ENCODE results near the gene SNX33. TPM values are rescaled to one million over a fixed set of nuclear protein-coding genes. Genes with fewer than 3 reads are reported as not detected.

Gene SNX33
- total and polyA plus RNA-seq, 2 of the 13 experiments (the other 11 are each of a cell fraction or from before 2014, with no cell fraction given), result 11.0 to 11.6 TPM

GRCh38 chr15:75656813-75657212 lies 9.1 kb downstream of the SNX33 start:
- Histone ChIP-seq H3K36me3 (replicated peaks in 1 of 2; ENCODE audit: control insufficient read depth in 1 of 2, insufficient read depth in 2 of 2, low read length in 2 of 2) (peaks cover 13 to 30% of the 10 kb centered on the region in 2 experiments; a peak in 4 of 5 replicates), H2AFZ (ENCODE audit: low read length) (no peak overlapping the region), H3K79me2 (ENCODE audit: insufficient read depth, low read length) (peaks cover 41% of the 10 kb centered on the region), H3K9me3 (ENCODE audit: low read length) (no peaks in the 10 kb centered on the region), H3K4me1 (ENCODE audit: insufficient read depth, low read length) (peaks cover 58% of the 10 kb centered on the region), H3K27ac (ENCODE audit: extremely low read length, insufficient read depth, low read length) (no peak overlapping the region), H3K4me2 (ENCODE audit: low read depth, low read length) (no peak overlapping the region), H3K27me3 (ENCODE audit: control insufficient read depth in 1 of 2, insufficient read depth in 2 of 2, low read length in 2 of 2) (no peaks in the 10 kb centered on the region), H3K9ac (ENCODE audit: insufficient read depth, low read depth, low read length) (no peak overlapping the region), H3K4me3 (replicated peaks in 1 of 3; ENCODE audit: insufficient read depth in 1 of 3, low read depth in 2 of 3, low read length in 3 of 3) (no peak overlapping the region), H4K20me1 (ENCODE audit: insufficient read depth, low read length) (peaks cover 25% of the 10 kb centered on the region)
- TF ChIP-seq ZNF687 (CRISPR knock-in tag; IDR thresholded peaks at IDR 0.05) (0 out of 2 replicates have a peak, but pooled peaks have one; percentile 18), POGZ (CRISPR knock-in tag; IDR thresholded peaks at IDR 0.05) (no peak), AFF4 (CRISPR knock-in tag; IDR thresholded peaks at IDR 0.05) (no peak), ATF1 (CRISPR knock-in tag; IDR thresholded peaks at IDR 0.05) (no peak), RBFOX2 (IDR thresholded peaks at IDR 0.05; ENCODE audit: low read depth, low read length) (0 out of 2 replicates have a peak, but pooled peaks have one; percentile 25)
- TF ChIP-seq, protein P1, sequence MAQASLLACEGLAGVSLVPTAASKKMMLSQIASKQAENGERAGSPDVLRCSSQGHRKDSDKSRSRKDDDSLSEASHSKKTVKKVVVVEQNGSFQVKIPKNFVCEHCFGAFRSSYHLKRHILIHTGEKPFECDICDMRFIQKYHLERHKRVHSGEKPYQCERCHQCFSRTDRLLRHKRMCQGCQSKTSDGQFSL (CRISPR knock-in tag; IDR thresholded peaks at IDR 0.05), result no peak
- ATAC-seq (no peak), DNase-seq (ENCODE audit: low spot score) (no peak), FAIRE-seq (no peak)
- ChIA-PET POLR2A (no interaction called here), CTCF (ENCODE audit: low intra/inter-chr PET ratio, low total read pairs) (no interaction called here)
- in situ Hi-C loops (cut with HindIII; ENCODE audit: extremely low pct_ligation_motif_present, low pct_unique_long_range_greater_than_20kb) (no loop called here), intact Hi-C loops (cut with micrococcal nuclease; ENCODE audit: unreplicated experiment) (no loop called here)
- WGBS (ENCODE audit: low lambda C conversion rate), result 90% methylated on average over 22 of the region's 22 CpGs
- no TSS peak for BruUV-seq (replicated peaks)
